ENCODE results near the gene HOGA1.

Gene HOGA1

DNA sequence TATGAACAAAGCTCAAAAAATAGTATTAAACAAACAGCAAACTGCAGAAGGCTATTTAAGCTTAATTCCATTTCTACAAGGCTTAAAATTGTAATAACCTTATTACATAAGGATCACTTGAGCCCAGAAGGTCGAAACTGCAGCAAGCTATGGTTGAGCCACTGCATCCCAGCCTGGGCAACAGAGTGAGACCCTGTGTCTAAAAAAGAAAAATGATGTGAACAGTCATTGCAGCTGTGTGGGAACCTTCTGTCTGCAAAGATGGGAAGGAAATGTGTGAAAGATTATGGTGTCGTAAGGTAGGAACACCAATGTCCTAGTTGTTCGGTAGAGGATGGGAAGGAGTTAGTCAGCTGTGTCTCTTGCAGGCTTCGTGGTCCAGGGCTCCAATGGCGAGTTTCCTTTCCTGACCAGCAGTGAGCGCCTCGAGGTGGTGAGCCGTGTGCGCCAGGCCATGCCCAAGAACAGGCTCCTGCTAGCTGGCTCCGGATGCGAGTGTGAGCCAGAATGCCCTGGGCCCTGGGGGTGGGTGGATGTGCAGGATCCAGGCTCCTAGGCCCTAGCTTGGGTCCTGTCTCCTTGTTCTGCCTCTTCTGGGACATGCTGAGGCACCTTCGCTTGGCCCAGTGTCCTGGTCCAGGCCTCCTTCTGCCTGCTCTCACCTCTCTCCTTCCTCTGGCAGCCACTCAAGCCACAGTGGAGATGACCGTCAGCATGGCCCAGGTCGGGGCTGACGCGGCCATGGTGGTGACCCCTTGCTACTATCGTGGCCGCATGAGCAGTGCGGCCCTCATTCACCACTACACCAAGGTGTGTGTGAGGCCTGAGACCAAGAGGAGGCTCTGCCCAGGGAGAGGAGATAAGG lies 14.4 kb downstream of the HOGA1 start:
- Mint-ChIP-seq H3K27ac (no peak overlapping the region), H3K4me1 (peaks cover 4% of the 10 kb centered on the region), H3K9me3 (no peaks in the 10 kb centered on the region), H3K4me3 (no peak overlapping the region), H3K27me3 (ENCODE audit: low read depth) (peaks cover 5% of the 10 kb centered on the region), H3K36me3 (ENCODE audit: low read depth) (no peaks in the 10 kb centered on the region)
- TF ChIP-seq, protein P1, sequence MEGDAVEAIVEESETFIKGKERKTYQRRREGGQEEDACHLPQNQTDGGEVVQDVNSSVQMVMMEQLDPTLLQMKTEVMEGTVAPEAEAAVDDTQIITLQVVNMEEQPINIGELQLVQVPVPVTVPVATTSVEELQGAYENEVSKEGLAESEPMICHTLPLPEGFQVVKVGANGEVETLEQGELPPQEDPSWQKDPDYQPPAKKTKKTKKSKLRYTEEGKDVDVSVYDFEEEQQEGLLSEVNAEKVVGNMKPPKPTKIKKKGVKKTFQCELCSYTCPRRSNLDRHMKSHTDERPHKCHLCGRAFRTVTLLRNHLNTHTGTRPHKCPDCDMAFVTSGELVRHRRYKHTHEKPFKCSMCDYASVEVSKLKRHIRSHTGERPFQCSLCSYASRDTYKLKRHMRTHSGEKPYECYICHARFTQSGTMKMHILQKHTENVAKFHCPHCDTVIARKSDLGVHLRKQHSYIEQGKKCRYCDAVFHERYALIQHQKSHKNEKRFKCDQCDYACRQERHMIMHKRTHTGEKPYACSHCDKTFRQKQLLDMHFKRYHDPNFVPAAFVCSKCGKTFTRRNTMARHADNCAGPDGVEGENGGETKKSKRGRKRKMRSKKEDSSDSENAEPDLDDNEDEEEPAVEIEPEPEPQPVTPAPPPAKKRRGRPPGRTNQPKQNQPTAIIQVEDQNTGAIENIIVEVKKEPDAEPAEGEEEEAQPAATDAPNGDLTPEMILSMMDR (IDR thresholded peaks at IDR 0.05; ENCODE audit: unreplicated experiment in 3 of 3), result no peak

DNA sequence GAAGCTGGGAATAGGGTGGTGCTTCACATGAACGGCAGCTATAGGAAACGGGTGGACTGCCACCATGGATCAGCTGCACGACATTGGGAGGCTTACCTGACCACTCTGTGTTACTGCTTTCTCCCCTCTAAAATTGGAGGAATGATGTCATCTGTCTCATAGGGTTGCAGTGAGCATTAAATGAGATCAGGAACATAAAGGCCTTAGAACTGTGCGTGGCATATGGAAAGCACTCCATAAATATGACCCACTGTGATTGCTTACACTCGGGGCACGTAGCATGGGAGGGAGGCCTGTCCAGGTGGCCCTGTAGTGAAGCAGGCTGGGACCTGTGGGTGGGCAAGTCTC lies 15.1 kb downstream of the HOGA1 start:
- H3K27ac Mint-ChIP-seq, result no peak overlapping the region
- H3K36me3 Mint-ChIP-seq (ENCODE audit: low read depth), result no peaks in the 10 kb centered on the region
- TF ChIP-seq, protein P1 (IDR thresholded peaks at IDR 0.05; ENCODE audit: unreplicated experiment in 3 of 3), result no peak
- peaks cover 5% of the 10 kb centered on the region for H3K27me3 Mint-ChIP-seq (ENCODE audit: low read depth)
- H3K4me1 Mint-ChIP-seq, result peaks cover 4% of the 10 kb centered on the region
- H3K4me3 Mint-ChIP-seq, result no peak overlapping the region
- H3K9me3 Mint-ChIP-seq, result no peaks in the 10 kb centered on the region

DNA sequence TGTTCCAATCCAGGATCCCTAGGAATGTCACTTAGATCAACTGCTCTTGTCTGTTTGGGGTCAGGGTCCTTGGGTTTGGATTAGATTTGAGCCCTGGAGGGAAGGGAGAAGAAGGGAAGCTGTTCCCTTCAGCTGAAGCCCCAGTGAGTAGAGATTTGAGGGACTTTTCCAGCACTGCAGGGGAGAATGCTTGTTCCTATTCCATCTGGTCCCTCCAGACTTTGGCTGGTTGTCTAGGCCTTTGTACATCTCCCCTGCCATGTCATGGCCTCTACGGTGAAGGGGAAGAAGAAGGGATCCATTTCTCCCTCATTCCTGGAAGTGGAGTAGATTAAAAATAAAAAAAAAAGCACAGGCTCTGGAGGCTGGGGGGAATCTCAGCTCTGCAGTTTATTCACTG lies 16.4 kb downstream of the HOGA1 start:
- TF ChIP-seq, protein P1 (IDR thresholded peaks at IDR 0.05; ENCODE audit: unreplicated experiment in 3 of 3), result no peak
- peaks cover 4% of the 10 kb centered on the region for H3K4me1 Mint-ChIP-seq
- H3K9me3 Mint-ChIP-seq, result no peaks in the 10 kb centered on the region
- H3K27ac Mint-ChIP-seq, result no peak overlapping the region
- no peak overlapping the region for H3K4me3 Mint-ChIP-seq
- peaks cover 5% of the 10 kb centered on the region for H3K27me3 Mint-ChIP-seq (ENCODE audit: low read depth)
- H3K36me3 Mint-ChIP-seq (ENCODE audit: low read depth), result no peaks in the 10 kb centered on the region

DNA sequence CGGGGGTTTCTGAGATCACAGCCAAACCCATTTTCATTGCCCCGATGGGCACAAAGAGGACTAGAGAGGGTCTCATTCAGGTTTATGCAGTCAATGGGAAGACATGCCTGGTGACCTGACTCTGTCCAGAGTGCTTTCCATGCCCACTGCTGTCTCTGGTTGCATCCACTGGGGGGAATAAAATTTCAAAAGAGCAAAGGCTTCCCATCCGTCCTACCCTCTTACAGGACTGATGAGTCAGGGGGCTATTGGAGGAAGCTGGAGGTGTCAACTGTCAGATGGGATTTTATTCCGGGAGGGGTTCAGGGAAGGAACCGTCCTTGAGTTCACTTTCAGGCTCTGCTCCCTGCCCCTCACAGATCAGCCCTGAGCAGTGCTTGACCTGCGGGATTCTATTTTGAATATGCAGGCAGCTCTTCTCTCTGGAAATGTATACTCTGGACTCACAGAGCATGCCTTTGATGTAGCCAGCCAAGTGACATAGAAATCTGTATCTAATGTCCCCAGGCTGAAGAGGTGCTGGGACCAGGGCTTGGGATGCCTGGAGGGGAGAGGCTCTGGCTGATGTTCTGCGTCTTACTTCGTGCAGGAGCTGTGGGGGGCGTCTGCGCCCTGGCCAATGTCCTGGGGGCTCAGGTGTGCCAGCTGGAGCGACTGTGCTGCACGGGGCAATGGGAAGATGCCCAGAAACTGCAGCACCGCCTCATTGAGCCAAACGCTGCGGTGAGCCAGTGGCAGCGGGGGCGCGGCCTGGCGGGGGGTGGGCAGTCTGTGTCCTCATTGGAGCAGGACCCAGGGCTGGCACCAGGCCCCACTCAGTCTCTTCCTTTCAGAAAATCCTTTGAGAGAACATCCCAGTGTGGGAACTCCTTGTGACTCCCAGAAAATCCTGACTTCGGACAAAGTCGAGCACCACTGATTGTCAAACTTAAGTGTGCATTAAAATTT lies 17.4 kb downstream of the HOGA1 start:
- no peak overlapping the region for H3K4me3 Mint-ChIP-seq
- peaks cover 4% of the 10 kb centered on the region for H3K4me1 Mint-ChIP-seq
- TF ChIP-seq, protein P1 (IDR thresholded peaks at IDR 0.05; ENCODE audit: unreplicated experiment in 3 of 3), result no peak
- no peak overlapping the region for H3K27ac Mint-ChIP-seq
- peaks cover 5% of the 10 kb centered on the region for H3K27me3 Mint-ChIP-seq (ENCODE audit: low read depth)
- H3K36me3 Mint-ChIP-seq (ENCODE audit: low read depth), result no peaks in the 10 kb centered on the region
- no peaks in the 10 kb centered on the region for H3K9me3 Mint-ChIP-seq

DNA sequence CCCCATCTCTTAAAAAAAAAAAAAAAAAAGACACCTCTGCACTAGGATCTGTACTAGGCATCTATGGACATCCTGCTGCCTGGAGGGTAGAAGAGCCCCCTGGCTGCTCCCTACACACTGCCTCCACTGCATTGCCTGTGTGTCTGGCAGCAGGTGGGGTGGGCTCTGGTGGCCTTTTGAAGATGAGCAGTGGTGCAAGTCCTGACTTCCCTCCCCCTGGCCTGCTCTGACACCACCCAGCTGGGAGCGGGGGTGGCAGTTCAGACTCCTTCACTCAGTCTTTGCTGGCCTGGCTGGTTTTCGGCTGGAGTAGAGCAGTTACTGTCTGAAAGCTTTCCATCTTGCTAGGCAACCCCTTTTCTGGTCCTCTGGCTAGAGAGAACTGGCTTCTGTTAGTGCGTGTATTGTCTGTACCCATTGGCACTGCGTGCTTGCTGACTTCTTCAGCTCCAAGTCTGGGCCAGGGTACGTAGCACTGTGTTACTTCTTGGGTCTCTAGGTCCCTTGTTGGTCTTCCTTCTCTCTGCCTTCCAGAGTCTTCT lies 23.0 kb downstream of the HOGA1 start:
- Mint-ChIP-seq H3K9me3 (no peaks in the 10 kb centered on the region), H3K4me3 (no peak overlapping the region), H3K4me1 (peaks cover 9% of the 10 kb centered on the region), H3K27ac (peak overlapping the region in 1 of 3 experiments; percentile 50), H3K36me3 (ENCODE audit: low read depth) (no peaks in the 10 kb centered on the region), H3K27me3 (ENCODE audit: low read depth) (no peaks in the 10 kb centered on the region)
- TF ChIP-seq, protein P1 (IDR thresholded peaks at IDR 0.05; ENCODE audit: unreplicated experiment in 3 of 3), result no peak
